ENCODE results near the gene KLRK1. TPM values are rescaled to one million over a fixed set of nuclear protein-coding genes. Genes with fewer than 3 reads are reported as not detected.
"Not testable (repeated sequence)": the region's sequence is repeated elsewhere in the genome, so short reads cannot be mapped to it uniquely, and the experiment has no call there.

Gene KLRK1
- total RNA-seq, 4 donors from 2014 or later: 0.60 to 2.9 (median 1.2) TPM; not detected in 1

DNA sequence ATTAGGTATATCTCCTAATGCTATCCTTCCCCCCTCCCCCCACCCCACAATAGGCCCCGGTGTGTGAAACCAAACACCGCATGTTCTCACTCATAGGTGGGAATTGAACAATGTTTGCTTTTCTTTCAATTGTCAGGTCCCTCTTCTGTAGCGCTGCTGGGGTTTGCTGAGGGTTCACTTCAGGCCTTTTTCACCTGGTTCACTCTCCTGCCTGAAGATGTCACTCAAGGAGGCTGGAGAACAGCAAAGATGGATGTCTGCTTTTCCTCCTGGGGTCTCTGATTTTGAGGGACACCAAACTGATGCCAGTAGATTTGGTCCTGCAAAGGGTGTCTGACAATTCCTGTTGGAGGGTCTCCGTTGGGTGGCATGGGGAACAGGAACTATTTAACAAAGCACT lies 35.8 kb downstream of the KLRK1 start:
- TF ChIP-seq POLR2A (IDR thresholded peaks at IDR 0.05) (no peak), EP300 (IDR thresholded peaks at IDR 0.05) (no peak)
- TF ChIP-seq, protein P1, sequence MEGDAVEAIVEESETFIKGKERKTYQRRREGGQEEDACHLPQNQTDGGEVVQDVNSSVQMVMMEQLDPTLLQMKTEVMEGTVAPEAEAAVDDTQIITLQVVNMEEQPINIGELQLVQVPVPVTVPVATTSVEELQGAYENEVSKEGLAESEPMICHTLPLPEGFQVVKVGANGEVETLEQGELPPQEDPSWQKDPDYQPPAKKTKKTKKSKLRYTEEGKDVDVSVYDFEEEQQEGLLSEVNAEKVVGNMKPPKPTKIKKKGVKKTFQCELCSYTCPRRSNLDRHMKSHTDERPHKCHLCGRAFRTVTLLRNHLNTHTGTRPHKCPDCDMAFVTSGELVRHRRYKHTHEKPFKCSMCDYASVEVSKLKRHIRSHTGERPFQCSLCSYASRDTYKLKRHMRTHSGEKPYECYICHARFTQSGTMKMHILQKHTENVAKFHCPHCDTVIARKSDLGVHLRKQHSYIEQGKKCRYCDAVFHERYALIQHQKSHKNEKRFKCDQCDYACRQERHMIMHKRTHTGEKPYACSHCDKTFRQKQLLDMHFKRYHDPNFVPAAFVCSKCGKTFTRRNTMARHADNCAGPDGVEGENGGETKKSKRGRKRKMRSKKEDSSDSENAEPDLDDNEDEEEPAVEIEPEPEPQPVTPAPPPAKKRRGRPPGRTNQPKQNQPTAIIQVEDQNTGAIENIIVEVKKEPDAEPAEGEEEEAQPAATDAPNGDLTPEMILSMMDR (IDR thresholded peaks at IDR 0.05): no peak
- 72 to 79% methylated on average over 4 of the region's 4 CpGs for WGBS, 2 donors

DNA sequence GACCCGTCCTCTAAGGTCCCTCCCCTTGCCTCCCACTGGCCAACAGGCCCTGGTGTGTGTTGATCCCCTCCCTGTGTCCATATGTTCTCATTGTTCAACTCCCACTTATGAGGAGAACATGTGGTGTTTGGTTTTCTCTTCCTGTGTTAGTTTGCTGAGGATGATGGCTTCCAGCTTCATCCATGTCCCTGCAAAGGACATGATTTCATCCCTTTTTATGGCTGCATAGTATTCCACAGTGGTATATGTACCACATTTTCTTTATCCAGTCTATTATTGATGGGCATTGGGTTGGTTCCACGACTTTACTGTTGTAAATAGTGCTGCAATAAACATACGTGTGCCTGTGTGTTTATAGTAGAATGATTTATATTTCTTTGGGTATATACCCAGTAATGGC lies 38.4 kb downstream of the KLRK1 start:
- H3K27ac ChIP-seq, H3K27me3 ChIP-seq: not testable (repeated sequence)

More for the DNA sequence above, 35.8 kb downstream of the KLRK1 start:
- DNase-seq (ENCODE audit: low spot score in 2 of 2): no peak
- H3K27me3 ChIP-seq: no peaks in the 10 kb centered on the region
- H3K9me3 ChIP-seq: peaks cover 0 to 7% (median 0%) of the 10 kb centered on the region in 4 donors
- H3K4me3 ChIP-seq: no peak overlapping the region
- H3K27ac ChIP-seq: no peak overlapping the region
- H3K36me3 ChIP-seq: no peaks in the 10 kb centered on the region
- H3K4me1 ChIP-seq: peaks cover 0 to 6% (median 0%) of the 10 kb centered on the region in 4 donors

DNA sequence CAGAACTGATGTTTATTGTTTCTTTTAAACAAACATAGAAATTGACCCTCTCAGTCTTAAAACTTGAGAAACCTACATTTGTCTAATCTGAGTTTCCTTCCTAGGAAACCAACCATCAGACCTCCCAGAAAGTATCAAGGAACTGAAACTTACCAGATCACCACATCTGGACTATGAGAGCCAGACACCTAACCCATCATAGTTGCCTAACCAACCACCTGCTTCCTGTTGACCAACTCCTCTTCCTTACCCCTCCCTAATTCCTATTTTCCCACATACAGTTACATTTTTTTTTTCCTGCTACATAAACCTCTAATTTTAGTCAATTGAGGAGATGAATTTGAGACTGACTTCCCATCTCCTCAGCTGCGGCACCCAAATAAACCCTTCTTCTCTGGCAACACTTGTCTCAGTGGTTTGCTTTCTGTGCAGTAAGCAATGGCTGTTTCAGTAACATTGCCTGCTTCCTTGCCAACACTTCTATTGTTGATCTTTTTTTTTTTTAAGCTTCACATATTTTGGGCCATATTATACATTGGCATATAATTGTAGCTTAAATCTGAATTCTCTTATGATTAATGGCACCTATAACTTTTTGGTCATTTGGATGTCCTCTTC lies 47.8 kb downstream of the KLRK1 start:
- Histone ChIP-seq H3K27me3 (no peaks in the 10 kb centered on the region), H3K27ac (no peak overlapping the region), H3K4me3 (no peak overlapping the region), H3K9me3 (no peaks in the 10 kb centered on the region), H3K36me3 (no peaks in the 10 kb centered on the region), H3K4me1 (no peaks in the 10 kb centered on the region)
- TF ChIP-seq POLR2A (IDR thresholded peaks at IDR 0.05) (no peak), EP300 (IDR thresholded peaks at IDR 0.05) (no peak)
- TF ChIP-seq, protein P1 (IDR thresholded peaks at IDR 0.05): no peak
- DNase-seq (ENCODE audit: low spot score in 2 of 2): no peak
- WGBS, 2 donors: 89% methylated on average over 1 of the region's 1 CpG

More for the DNA sequence above, 38.4 kb downstream of the KLRK1 start:
- H3K9me3 ChIP-seq; H3K36me3 ChIP-seq; H3K4me1 ChIP-seq; H3K4me3 ChIP-seq; DNase-seq (ENCODE audit: low spot score in 2 of 2): not testable (repeated sequence)
- WGBS, 2 donors: 47 to 72% methylated on average over 3 of the region's 3 CpGs

DNA sequence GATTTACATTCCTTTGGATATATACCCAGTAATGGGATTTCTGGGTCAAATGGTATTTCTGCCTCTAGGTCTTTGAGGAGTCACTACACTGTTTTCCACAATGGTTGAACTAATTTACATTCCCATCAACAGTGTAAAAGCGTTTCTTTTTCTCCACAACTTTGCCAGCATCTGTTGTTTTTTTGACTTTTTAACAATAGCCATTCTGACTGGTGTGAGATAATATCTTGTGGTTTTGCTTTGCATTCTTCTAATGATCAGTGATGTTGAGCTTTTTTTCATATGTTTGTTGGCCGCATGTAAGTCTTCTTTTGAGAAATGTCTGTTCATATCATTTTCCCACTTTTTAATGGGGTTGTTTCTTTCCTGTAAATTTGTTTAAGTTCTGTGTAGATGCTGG lies 48.9 kb downstream of the KLRK1 start:
- H3K27ac ChIP-seq; H3K4me3 ChIP-seq; H3K4me1 ChIP-seq; H3K9me3 ChIP-seq; DNase-seq (ENCODE audit: low spot score in 2 of 2); H3K36me3 ChIP-seq; H3K27me3 ChIP-seq: not testable (repeated sequence)
- WGBS, 2 donors: 70 to 72% methylated on average over 2 of the region's 2 CpGs

DNA sequence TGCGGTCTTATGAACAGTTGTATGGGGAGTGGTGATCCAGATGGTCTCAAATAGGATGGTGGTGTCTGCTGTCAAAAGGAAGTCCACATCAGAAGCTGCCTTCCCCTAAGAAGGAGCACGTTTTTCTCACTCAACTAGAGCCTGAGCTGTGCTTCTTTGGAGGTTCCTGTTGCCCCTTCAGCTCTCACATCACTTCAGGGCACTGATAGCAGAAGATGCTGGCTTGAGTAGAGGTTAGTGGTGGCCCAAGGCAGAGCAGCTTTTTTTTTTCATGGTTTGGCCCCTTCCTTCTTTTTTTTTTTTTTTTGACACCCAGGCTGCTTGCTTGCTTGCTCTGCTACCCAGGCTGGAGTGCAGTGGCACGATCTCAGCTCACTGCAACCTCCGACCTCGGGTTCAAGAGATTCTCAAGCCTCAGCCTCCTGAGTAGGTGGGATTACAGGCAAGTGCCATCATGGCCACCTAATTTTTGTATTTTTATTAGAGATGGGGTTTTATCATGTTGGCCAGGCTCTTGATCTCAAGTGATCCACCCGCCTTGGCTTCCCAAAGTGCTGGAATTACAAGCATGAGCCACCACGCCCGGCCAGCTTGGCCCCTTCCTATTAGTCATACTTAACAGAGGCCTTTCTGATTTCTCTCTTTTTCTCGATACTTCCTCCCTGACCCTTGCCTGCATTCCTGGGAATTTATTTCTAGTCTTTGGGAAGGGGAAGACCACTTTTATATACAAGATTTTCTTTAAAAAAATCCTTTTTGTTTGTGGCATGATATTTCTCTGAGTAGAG lies 50.6 kb downstream of the KLRK1 start:
- H3K9me3 ChIP-seq: no peaks in the 10 kb centered on the region
- no peaks in the 10 kb centered on the region for H3K27me3 ChIP-seq
- DNase-seq (ENCODE audit: low spot score in 2 of 2): no peak
- 62 to 64% methylated on average over 9 of the region's 9 CpGs for WGBS, 2 donors
- H3K27ac ChIP-seq: no peak overlapping the region
- H3K4me1 ChIP-seq: no peaks in the 10 kb centered on the region
- TF ChIP-seq EP300 (IDR thresholded peaks at IDR 0.05) (no peak), POLR2A (IDR thresholded peaks at IDR 0.05) (no peak)
- TF ChIP-seq, protein P1 (IDR thresholded peaks at IDR 0.05): no peak
- no peaks in the 10 kb centered on the region for H3K36me3 ChIP-seq
- H3K4me3 ChIP-seq: no peak overlapping the region

DNA sequence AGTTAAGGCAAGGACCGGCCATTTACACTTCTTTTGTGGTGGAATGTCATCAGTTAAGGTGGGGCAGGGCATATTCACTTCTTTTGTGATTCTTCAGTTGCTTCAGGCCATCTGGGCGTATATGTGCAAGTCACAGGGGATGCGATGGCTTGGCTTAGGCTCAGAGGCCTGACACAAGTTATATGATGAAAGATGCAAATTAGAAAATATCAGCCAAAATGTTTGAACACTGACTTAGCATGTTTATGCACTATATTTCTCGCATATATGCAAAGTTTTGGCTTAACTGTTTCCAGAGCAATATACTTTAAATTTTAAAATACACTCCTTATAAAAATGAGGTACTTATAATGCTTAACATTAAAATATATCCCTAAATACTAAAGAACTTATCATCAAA lies 51.4 kb downstream of the KLRK1 start:
- H3K4me3 ChIP-seq; H3K27ac ChIP-seq; H3K4me1 ChIP-seq; H3K36me3 ChIP-seq; DNase-seq (ENCODE audit: low spot score in 2 of 2); H3K27me3 ChIP-seq; H3K9me3 ChIP-seq: not testable (repeated sequence)
- WGBS, 2 donors: 93 to 96% methylated on average over 4 of the region's 4 CpGs

DNA sequence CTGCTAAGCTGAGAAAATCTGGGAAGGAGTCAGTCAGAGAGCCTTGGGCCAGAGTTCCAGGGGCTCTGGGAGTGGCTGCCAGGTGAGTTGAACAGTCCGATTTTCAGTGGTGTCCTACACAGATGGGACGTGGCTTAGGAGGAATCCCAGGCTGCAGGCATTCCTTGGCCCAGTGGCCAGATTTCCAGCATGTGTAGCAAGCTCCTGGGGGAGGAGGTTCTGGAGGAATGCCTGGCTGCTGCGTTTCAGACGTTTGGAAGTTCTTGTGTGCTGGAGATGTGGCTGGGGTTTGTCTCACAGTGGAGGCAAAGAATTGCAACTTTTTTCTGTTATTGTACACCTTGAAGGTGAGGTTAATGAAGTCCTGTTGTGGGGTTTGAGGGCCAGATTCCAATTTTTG lies 53.6 kb downstream of the KLRK1 start:
- H3K4me3 ChIP-seq; DNase-seq (ENCODE audit: low spot score in 2 of 2); H3K4me1 ChIP-seq; H3K9me3 ChIP-seq; H3K27ac ChIP-seq; H3K27me3 ChIP-seq; H3K36me3 ChIP-seq: not testable (repeated sequence)
- 38 to 39% methylated on average over 4 of the region's 4 CpGs for WGBS, 2 donors
